ENCODE measurements around the gene PIGL. TPM values are rescaled to one million over a fixed set of nuclear protein-coding genes. Genes with fewer than 3 reads are reported as not detected.

Gene PIGL
- total and polyA plus RNA-seq, 10 donors = 14.5 to 81.9 (median 59.6) TPM

- intact Hi-C loops (cut with DNase I; ENCODE audit: low total_unique reads) = no loop called here
- Histone ChIP-seq H3K4me3 (no peak overlapping the region), H3K4me1 (peaks cover 0 to 10% (median 0%) of the 10 kb centered on the region in 6 donors), H3K36me3 (peaks cover 0 to 10% (median 0%) of the 10 kb centered on the region in 6 donors), H3K9me3 (peaks cover 0 to 21% (median 12%) of the 10 kb centered on the region in 8 donors), H3K27me3 (replicated peaks in 1 of 7) (no peaks in the 10 kb centered on the region), H3K27ac (no peak overlapping the region)
- TF ChIP-seq CTCF (IDR thresholded peaks at IDR 0.05 in 8 of 11, conservative IDR thresholded peaks at IDR 0.05 in 3 of 11) (no peak), POLR2A (IDR thresholded peaks at IDR 0.05) (no peak), POLR2AphosphoS5 (IDR thresholded peaks at IDR 0.05) (no peak)
- DNase-seq = no peak
- WGBS, 5 donors = 68 to 86% (median 82%) methylated on average over 1 of the region's 1 CpG
Measured at GRCh38 chr17:16277163-16277562, 60.2 kb downstream of the PIGL start.

GRCh38 chr17:16281351-16281750, 64.3 kb downstream of the PIGL start:
- Histone ChIP-seq H3K9me3 (peaks cover 0 to 17% (median 12%) of the 10 kb centered on the region in 8 donors), H3K4me3 (no peak overlapping the region), H3K27me3 (replicated peaks in 1 of 7) (no peaks in the 10 kb centered on the region), H3K27ac (no peak overlapping the region), H3K36me3 (peaks cover 0 to 19% (median 0%) of the 10 kb centered on the region in 6 donors), H3K4me1 (peaks cover 13 to 31% (median 17%) of the 10 kb centered on the region in 6 donors)
- no peak for DNase-seq
- TF ChIP-seq POLR2AphosphoS5 (IDR thresholded peaks at IDR 0.05) (no peak), POLR2A (IDR thresholded peaks at IDR 0.05) (no peak), CTCF (IDR thresholded peaks at IDR 0.05 in 8 of 11, conservative IDR thresholded peaks at IDR 0.05 in 3 of 11) (no peak)
- 88 to 96% (median 91%) methylated on average over 2 of the region's 2 CpGs for WGBS, 5 donors
- intact Hi-C loops (cut with DNase I; ENCODE audit: low total_unique reads) = no loop called here

- Histone ChIP-seq H3K9me3 (peaks cover 0 to 6% (median 1%) of the 10 kb centered on the region in 8 donors), H3K36me3 (peaks cover 0 to 19% (median 0%) of the 10 kb centered on the region in 6 donors), H3K4me1 (peaks cover 24 to 43% (median 29%) of the 10 kb centered on the region in 6 donors), H3K27me3 (replicated peaks in 1 of 7) (no peaks in the 10 kb centered on the region), H3K4me3 (no peak overlapping the region), H3K27ac (no peak overlapping the region)
- TF ChIP-seq POLR2AphosphoS5 (IDR thresholded peaks at IDR 0.05) = no peak
- no peak for TF ChIP-seq CTCF (IDR thresholded peaks at IDR 0.05 in 8 of 11, conservative IDR thresholded peaks at IDR 0.05 in 3 of 11)
- TF ChIP-seq POLR2A (IDR thresholded peaks at IDR 0.05) = no peak
- intact Hi-C loops (cut with DNase I; ENCODE audit: low total_unique reads) = no loop called here
- DNase-seq = no peak
Measured at GRCh38 chr17:16282522-16282921, 65.5 kb downstream of the PIGL start.

- no peak for DNase-seq
- WGBS, 5 donors = 78 to 92% (median 82%) methylated on average over 9 of the region's 9 CpGs
- Histone ChIP-seq H3K27ac (no peak overlapping the region), H3K9me3 (no peaks in the 10 kb centered on the region), H3K36me3 (peaks cover 0 to 11% (median 0%) of the 10 kb centered on the region in 6 donors), H3K4me3 (no peak overlapping the region), H3K27me3 (replicated peaks in 1 of 7) (no peaks in the 10 kb centered on the region), H3K4me1 (peaks cover 36 to 54% (median 41%) of the 10 kb centered on the region in 6 donors)
- intact Hi-C loops (cut with DNase I; ENCODE audit: low total_unique reads) = no loop called here
- TF ChIP-seq POLR2AphosphoS5 (IDR thresholded peaks at IDR 0.05) (no peak), CTCF (IDR thresholded peaks at IDR 0.05 in 8 of 11, conservative IDR thresholded peaks at IDR 0.05 in 3 of 11) (no peak), POLR2A (IDR thresholded peaks at IDR 0.05) (no peak)
Measured at GRCh38 chr17:16283705-16284104, 66.7 kb downstream of the PIGL start.

All from spleen (tissue), 11 donors.